Omental fat pad (tissue), 4 donors: ENCODE results near the gene ZFHX2. TPM values are rescaled to one million over a fixed set of nuclear protein-coding genes. Genes with fewer than 3 reads are reported as not detected.
"Not testable (repeated sequence)": the region's sequence is repeated elsewhere in the genome, so short reads cannot be mapped to it uniquely, and the experiment has no call there.

Experiments used
- ATAC-seq: fragments of 150-250 bp; one replicate; pipeline ENCODE4 v1.9.1; 2016; ENCODE audit warnings: mild to moderate bottlenecking, moderate library complexity; ENCODE audit not compliant: low FRiP score
- DNase-seq: peaks from one replicate; pipeline ENCODE4 v3.0.0-alpha.2; 2019; ENCODE audit warnings: low spot score
- total RNA-seq, 4 donors: library from RNA; depleted of rRNA; stranded (reverse); fragments of >200 nt; gene quantifications; one replicate each; pipeline ENCODE4 v1.1.0, GENCODE V29; 2016
- TF ChIP-seq, protein P1 (sequence below), 3 donors: fragments of 450-650 bp; IDR thresholded peaks; one replicate each; pipeline ENCODE4 v1.5.1; 2016 to 2017; ENCODE audit warnings: antibody characterized with exemption in 3 of 3, mild to moderate bottlenecking in 3 of 3, moderate library complexity in 2 of 3

Gene ZFHX2
- total RNA-seq, 4 donors from 2014 or later, result 0.63 to 1.8 (median 0.73) TPM

DNA sequence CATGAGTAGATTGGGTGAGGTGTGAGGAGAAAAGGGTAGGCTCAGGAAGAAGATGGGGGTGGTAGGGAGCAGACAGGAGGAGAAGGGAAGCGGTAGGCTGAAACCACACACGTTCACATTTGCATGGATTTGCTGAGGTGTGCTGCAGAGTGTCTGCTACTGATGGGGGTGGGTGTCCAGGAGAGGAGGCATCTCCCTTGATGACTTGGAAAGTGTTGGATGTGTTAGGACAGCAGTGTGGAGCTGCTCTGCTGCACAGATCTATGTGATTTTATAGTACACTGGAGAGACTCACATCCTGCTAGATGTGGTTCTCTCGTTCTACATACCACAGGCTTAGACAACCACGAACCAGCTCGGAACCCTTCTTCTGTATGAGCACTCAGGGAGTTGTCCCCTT, 9.3 kb downstream of the ZFHX2 start:
- no peak for ATAC-seq
- TF ChIP-seq, protein P1, sequence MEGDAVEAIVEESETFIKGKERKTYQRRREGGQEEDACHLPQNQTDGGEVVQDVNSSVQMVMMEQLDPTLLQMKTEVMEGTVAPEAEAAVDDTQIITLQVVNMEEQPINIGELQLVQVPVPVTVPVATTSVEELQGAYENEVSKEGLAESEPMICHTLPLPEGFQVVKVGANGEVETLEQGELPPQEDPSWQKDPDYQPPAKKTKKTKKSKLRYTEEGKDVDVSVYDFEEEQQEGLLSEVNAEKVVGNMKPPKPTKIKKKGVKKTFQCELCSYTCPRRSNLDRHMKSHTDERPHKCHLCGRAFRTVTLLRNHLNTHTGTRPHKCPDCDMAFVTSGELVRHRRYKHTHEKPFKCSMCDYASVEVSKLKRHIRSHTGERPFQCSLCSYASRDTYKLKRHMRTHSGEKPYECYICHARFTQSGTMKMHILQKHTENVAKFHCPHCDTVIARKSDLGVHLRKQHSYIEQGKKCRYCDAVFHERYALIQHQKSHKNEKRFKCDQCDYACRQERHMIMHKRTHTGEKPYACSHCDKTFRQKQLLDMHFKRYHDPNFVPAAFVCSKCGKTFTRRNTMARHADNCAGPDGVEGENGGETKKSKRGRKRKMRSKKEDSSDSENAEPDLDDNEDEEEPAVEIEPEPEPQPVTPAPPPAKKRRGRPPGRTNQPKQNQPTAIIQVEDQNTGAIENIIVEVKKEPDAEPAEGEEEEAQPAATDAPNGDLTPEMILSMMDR (IDR thresholded peaks at IDR 0.05), result no peak
- DNase-seq, result no peak

DNA sequence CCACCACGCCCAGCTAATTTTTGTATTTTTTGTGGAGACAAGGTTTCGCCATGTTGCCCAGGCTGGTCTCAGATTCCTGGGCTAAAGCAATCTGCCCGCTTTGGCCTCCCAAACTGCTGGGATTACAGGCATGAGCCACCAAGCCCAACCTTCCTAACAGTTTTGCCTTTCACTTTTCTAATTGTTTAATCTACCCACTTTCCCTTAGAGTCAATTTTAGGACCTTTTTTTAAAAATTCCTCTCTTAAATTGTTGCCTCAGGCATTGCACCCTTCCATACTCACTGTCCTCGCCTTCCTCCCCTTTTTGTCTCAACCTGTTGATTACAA, 11.5 kb downstream of the ZFHX2 start:
- ATAC-seq (no peak), DNase-seq (no peak)
- TF ChIP-seq, protein P1 (IDR thresholded peaks at IDR 0.05), result no peak

DNA sequence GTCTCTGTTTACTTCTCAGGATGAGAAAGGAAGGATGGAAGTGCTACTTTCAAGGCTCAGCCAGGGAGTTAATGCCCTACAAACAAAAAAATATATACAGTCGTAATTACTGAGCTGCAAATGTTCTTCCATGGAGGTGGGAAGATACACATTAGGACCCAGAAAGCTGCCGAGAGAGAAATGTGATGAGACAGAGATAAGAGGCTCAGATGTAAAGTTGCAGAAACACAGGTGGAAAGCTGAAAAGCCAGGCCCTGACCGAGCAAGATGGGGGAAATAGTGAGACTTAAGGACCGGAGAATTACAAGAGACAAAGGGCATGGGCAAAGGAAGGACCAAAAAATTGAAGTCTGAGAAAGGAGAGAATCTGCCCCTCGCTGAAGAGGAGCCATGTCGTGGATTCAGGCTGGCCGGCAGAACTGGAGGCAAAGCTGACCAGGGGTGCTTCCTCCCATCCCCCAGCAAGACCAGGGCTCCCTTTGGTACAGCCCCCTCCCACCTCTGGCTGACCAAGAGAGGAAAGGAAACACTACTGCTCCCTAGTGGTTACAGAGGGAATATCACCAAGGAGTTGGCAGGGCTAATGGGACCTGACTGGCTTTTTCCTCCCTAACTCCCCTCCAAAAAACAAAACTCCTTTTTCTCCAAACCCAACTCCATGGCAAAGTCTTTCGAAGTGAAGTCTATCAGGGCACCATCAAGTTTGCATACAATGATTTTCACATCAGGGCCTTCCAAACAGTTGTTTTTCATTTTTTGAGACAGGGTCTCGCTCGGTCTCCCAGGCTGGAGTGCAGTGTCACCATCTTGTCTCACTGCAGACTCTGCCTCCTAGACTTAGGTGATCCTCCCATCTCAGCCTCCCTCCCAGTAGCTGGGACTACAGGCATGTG, 12.1 kb downstream of the ZFHX2 start:
- ATAC-seq (no peak), DNase-seq (no peak)
- TF ChIP-seq, protein P1 (IDR thresholded peaks at IDR 0.05), result no peak

DNA sequence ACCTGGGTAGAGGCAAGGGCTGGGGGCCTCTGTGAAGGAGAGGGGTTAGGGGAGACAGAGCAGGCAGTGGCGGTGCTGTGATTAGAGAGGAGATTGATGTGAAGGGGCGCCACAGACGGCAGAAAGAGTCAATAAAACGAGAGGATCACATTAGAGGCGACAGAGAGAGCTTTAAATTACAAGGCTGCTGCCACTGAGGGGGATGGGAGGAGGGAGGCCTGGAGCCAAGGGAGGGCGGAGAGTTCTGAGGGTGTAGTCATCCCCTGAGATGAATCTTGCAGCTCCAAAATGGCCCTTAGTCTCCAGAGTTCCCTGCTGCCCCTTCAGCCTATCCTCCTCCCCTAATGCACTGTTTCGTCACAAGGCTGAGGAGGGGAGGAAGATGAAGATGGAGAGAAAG, 12.8 kb downstream of the ZFHX2 start:
- ATAC-seq (peak; percentile 9), DNase-seq (no peak)
- TF ChIP-seq, protein P1 (IDR thresholded peaks at IDR 0.05), result no peak

DNA sequence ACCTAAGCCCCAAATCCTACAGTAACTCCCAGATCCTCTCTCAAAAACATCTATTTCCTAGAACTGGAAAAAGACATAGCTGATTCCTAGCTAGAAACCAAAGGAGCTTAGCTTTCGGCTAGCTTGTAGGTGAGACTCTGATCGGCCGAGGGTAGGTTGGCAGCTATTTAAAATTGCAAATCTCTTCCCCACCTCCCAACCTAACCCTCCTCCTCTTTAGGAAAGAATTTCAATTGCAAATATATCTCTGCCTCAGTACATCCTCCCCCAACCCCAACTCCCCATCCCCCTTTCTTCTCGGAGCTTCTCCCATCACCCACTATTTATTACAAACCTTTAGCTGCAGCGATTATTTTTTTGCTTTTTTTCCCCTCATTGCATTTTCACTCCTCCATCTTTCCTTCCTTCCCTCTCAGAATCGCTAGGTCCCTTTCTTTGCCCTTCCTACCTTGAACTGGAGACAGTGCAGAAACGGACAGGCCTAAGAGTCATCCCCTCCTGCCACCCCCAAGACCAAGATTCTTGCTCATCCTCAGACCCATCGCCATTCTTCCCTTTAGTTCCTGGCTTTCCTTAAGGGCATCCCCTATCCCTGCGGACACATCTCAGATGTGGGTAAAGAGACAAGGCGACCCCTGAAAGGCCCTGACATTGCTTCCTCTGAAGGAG, 13.4 kb downstream of the ZFHX2 start:
- ATAC-seq (no peak), DNase-seq (no peak)
- TF ChIP-seq, protein P1 (IDR thresholded peaks at IDR 0.05), result no peak

DNA sequence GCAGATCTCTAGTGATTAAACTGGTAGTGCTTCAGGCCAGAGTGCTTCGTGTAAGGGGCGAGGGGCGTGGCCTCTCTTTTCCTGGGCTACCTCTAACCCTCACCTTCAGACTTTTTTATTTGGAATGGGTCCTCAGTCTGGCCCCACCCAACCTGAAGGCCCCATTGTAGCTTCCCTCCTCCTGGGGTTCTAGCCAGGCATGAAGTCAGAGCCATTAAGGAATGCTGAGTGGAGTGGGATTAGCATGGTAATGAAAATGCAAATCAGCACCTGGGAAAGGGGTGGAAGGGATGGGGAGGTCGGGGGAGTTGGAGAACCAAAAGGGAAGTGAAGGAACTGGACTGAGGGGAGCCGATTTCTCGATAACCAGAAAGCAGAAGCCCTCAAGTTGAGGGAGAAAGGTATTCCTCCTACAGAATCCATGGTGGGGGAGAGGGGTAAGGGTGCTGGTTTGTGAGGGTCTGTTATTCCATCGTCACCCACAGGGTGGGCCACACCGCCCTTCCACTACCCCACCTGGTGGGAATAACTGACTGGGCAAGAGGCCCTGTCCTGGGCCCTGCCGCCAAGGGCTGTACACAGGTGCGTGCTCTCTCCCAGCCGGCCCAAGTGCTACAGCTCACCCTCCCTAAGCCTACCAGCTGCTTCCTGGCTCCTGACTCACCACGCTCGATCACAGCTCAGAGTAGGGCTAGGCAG, 14.1 kb downstream of the ZFHX2 start:
- DNase-seq (no peak), ATAC-seq (peak; percentile 71)
- TF ChIP-seq, protein P1 (IDR thresholded peaks at IDR 0.05), result no peak

DNA sequence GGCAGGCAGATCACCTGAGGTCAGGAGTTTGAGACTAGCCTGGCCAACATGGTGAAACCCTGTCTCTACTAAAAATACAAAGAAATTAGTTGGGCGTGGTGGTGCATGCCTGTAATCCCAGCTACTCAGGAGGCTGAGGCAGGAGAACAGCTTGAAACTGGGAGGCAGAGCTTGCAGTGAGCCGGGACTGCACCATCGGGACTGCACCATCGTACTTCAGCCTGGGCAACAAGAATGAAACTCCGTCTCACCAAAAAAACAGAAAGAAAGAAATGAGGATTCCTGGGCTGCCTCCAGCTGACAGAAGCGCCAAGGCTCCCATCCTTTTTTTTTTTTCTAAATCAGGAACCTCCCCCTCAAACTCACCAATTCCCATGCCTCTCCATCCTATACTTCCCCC, 14.7 kb downstream of the ZFHX2 start:
- ATAC-seq, result not testable (repeated sequence)

More for the DNA sequence above, 14.7 kb downstream of the ZFHX2 start:
- DNase-seq, result not testable (repeated sequence)
